ENCODE results near the gene PRPF8.

The PRPF8 gene

DNA sequence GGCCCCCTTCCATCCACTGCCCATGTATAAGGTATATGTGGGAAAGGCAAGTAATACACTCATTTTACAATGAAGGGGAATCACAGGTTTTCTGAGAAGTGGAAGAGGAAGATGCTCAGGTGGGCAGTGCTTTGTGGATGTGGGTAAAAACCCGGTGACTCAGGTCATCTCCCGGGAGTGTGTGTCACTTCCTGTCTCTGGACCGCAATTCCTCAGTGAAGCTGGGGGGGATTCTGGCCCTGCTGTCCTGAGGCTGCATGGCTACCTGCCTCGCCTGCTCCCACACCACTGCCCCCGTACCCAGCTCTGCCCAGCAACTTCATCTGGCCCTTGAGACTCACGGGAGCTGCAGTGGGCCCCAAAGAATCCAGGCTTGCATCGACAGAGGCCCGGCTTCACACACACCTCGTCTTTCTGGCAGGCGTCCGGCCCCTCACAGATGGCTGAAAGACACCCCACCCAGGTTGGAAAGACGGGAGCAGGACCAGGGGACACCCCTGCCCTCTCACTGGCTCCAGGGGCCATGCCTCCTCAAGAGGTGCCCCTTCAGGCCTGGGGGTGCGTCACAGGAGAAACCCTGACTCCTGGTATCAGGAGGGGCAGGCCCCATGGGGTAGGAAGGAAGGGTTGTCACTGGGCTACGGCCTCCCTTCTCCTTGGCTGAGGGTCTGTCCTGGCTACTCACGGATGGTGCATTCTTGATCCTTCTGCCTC lies 40.0 kb downstream of the PRPF8 start:
- DNase-seq (ENCODE audit: low spot score) = no peak

GRCh38 chr17:1643999-1644492 lies 40.6 kb downstream of the PRPF8 start:
- no peak for DNase-seq (ENCODE audit: low spot score)

GRCh38 chr17:1643293-1643998 lies 41.2 kb downstream of the PRPF8 start:
- peak; percentile 56 for DNase-seq (ENCODE audit: low spot score)

DNA sequence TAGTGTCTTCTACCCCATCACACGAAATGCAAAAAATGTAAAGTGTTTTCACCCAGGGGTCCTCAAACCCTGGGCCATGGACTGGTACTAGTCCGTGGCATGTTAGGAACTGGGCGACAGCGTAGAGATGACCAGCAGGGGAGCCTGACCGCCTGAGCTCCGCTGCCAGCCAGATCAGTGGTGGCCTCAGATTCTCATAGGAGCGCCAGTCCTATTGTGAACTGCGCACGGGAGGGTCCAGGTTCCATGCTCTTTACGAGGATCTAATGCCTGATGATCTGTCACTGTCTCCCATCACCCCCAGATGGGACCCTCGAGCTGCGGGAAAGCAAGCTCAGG lies 43.6 kb downstream of the PRPF8 start:
- DNase-seq (ENCODE audit: low spot score) = no peak

- DNase-seq (ENCODE audit: low spot score) = no peak
Measured at GRCh38 chr17:1640329-1641064, 44.2 kb downstream of the PRPF8 start.

DNA sequence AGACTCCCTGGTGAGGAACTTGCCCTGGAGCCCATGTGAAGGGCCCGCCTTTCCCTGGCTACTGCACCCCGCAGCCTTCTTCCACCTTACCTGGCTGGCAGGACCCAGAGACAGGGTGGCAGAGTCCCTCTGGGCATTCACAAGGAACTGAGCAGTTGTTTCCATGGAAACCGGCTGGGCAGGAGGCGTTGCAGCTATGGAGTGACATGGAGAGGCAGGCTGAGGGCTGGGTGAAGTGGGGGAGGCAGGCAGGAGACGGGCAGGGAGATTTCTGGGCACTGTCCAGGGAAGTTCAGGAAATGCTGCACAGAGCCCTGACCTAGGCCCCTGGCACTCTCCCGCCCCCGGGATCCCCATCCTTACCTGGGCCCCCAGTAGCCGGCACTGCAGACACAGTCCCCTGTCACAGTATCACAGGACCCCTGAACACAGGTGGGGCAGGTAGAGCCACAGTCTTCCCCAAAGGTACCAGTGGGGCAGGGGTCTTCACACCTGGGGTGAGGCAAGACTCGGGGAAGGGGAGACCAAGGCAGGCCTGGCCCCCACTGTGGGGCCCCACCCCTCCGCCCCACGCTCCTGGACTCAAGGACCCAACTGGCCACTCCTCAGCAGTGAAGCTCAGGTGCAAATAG lies 45.0 kb downstream of the PRPF8 start:
- no peak for DNase-seq (ENCODE audit: low spot score)

DNA sequence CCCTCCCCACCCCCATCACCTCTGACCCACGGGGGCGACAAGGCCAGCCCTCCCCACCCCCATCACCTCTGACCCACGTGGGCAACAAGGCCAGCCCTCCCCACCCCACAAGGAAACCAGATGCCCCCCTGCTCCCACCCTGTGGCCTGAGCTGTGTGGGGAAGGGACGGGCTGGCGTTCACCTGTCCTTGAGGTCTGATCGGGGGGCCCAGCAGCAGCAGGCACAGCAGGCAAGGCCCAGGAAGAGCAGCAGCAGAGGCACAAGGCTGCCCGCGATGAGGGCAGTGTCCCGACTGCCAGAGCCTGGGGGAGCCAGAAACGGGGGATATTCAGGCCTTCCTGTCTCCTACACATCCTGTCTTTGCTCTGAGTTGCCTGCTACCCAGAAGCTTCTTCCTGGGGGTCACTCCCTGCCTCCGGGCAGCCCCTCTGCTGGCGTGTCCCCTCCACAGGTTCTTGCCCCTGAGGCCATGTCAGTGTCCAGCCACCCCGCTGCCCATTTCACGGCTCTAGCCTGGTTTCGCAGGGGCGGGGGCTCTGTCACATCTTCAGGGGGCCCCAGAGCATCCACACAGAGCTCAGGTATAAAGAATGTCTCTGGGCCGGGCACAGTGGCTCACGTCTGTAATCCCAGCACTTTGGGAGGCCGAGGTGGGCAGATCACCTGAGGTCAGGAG lies 45.9 kb downstream of the PRPF8 start:
- no peak for DNase-seq (ENCODE audit: low spot score)

DNA sequence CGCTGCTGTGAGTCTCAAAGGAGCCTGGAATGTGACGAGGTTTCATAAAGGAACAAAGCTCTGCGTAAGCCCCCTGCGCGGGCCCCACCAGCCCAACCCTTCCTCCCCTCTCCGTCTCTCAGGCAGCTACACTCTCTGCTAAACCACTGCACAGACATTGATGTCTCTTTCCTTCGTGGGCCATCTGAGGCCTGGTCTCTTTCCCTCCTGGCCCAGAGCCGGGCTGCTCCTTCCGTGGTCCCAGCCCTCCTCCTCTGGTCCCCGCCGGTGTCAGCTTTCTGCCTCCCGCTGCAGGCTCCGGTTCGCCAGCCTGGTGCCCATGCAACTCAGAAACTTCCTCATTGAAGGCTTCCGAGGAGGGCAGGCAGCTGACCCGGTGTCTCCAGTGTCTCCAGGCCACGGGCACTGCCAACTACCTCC lies 46.5 kb downstream of the PRPF8 start:
- no peak for DNase-seq (ENCODE audit: low spot score)

GRCh38 chr17:1636732-1637285 lies 47.9 kb downstream of the PRPF8 start:
- DNase-seq (ENCODE audit: low spot score) = no peak

DNA sequence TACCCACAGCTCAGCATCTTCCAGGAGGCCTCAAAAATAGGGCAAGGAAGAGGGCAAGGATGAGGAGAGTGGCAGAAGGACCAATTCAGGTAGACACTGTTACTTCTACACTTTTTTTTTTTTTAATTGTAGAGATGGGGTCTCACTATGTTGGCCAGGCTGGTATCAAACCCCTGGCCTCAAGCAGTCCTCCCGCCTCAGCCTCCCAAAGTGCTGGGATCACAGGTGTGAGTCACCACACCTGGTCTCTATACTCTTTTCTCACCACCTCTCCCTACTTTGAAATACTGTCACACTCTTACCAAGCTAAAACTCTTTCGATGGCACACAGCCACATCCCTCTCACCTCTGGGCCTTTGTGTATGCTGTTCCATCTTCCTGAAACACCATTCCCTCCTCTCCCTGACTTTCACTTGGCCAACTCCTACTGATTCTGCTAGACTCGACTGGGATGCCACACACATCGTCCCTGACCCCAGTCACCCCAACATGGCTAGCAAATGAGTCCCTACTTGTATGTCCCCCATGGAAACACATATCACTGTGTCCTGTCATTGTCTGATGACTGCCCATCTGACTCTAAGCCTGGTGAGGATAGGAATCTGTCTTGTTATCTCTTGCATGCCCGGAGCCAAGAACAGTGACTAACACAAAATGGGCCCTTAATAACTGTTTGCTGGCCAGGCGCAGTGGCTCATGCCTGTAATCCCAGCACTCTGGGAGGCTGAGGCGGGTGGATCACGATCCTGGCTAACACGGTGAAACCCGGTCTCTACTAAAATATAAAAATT lies 48.8 kb downstream of the PRPF8 start:
- DNase-seq (ENCODE audit: low spot score) = no peak

- no peak for DNase-seq (ENCODE audit: low spot score)
Measured at GRCh38 chr17:1634841-1635650, 49.6 kb downstream of the PRPF8 start.

- DNase-seq (ENCODE audit: low spot score) = no peak
Measured at GRCh38 chr17:1630662-1631061, 54.0 kb downstream of the PRPF8 start.

- DNase-seq (ENCODE audit: low spot score) = peak; percentile 62
Measured at GRCh38 chr17:1629504-1630310, 55.0 kb downstream of the PRPF8 start.

DNA sequence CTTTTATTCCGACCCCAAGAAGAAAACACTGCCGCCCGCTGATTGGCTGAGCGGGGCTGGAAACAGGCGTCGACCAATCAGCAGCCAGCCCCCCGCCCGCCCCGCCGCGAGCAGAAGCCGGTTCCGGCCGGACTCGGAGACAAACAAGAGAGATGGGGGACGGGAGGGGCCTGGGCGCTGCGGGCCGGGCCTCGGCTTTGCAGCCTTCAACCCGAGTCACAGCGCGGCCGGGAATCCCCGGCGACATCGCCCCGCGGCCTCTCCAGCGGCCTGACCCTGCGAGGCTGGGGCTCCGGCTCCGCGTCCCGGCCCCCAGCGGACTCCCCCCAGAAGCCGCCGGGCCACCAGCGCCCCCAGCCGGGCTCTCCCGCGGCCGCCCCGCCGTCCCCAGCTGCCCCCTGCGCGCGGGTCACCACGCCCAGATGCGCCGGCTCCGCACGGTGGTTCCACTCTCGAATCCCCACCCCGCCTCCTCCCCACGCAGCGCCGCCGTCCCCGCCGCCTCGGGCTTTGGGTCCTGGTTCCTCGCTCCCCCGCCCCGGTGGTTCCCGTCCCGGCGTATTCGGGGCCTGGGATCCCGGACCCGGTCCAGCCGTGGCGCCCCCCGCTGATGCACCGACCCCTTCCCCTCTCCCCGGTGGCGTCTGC lies 55.7 kb downstream of the PRPF8 start:
- peak; percentile 90 for DNase-seq (ENCODE audit: low spot score)

DNA sequence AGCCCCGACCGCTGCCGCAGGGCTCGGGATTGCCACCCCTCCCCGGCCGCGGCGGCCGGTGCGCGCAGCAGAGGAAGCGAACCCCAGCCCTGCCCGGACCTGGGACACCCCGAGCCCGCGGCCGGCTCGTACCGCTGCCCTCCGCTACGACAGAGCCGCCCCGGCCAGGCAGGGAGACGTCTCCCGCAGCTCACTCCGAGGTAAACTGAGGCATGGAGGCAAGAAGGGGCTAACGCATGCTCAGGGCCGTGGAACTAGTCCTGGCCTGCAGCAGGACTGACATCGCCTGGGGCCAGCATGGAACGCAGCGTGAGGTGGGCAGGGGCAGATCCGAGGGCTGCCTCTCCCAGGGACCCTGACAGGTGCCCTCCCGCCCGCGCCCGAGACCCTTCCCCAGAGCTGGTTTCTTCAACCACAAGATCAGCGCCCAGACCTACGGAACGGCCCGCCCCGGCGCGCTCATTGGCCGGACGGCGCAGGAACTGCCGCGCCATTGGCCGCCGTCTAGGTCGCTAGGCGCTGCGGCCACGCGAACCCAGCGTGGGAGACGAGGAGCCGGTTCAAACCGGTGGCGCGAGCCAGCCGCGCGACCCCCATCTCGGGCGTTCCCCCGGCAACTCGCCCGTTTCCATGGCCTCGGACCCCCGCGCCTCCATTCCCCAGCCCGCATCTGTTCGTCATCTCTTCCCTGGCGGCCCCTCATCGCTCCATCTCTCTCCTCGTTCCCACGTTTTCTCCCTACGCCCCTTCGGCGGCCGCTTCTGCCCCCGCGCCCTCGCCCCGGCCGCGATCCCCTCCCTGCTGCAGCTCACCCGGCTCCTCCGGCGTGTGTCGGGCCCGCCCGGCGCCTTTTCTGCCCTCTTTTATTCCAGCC lies 56.4 kb downstream of the PRPF8 start, which contains the start of gene SLC43A2:
TSS of gene SLC43A2 (minus strand) at position 853 of the 874 bp plus-strand sequence. CDS start 960 bp downstream, outside the sequence.
- DNase-seq (ENCODE audit: low spot score) = peak; percentile 68

DNA sequence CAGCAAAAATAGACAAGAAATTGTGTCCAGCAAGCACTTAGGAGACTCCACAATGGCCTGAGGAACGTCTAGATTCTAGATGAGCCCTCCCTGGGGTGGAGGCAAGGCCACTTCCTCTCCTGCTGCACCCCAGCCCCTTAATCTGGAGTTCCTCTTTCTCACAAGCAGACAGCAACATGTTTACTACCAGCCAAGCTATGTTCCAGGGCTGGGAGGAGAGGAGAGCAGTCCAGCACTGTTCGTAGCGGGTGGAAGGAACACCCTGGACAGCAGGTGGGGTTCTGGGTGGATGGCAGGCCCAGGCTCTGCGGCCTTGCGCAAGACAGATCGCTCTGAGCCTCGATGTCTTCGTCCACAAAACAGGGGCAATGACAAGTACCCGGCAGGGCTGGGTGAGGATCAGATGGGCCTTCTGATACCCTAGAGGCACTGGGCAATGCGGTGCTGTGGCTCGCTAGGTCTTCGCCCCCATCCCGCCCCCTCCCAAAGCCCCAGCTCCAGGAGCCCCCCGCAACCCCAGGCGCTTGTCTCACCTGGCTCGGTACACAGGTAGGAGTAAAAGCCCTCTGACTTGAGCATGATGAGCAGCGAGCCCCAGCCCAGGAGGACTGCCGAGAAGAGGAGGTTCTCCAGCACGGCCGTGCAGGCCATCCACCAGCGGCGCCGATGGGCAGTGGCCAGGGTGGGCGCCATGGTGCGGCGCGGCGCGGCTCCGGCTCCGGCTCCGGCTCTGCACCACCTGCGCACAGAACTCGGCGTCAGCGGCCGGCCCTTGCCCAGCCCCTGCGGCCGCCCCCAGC lies 57.3 kb downstream of the PRPF8 start:
- DNase-seq (ENCODE audit: low spot score) = no peak
